Activated CD8-positive, alpha-beta T cell treated with anti-CD3 and anti-CD28 coated beads, Interleukin-2, amount 10 ng/mL, durations not matched to agents 7 days and 5 days (primary cell): ENCODE measurements around the gene CHTF8. TPM values are rescaled to one million over a fixed set of nuclear protein-coding genes. Genes with fewer than 3 reads are reported as not detected.
A peak's percentile ranks its signal among the peaks of the same experiment; 100 is the strongest.

Experiments
- ATAC-seq: fragments of 150-1000 bp; cut with Tn5 transposase; one replicate; pipeline ENCODE4 v1.10.0; 2021; ENCODE audit warnings: moderate library complexity
- CTCF ChIA-PET: fragments of 350-600 bp; sonication (Branson Sonifier 250); formaldehyde crosslinking; loops from one replicate; lab custom pipeline; 2021; ENCODE audit warnings: antibody characterized with exemption; lab: Charles Lee
- POLR2A ChIA-PET: fragments of 350-600 bp; sonication (Branson Sonifier 250); formaldehyde crosslinking; loops from one replicate; lab custom pipeline; 2021; ENCODE audit warnings: antibody characterized with exemption; lab: Charles Lee
- DNase-seq: peaks from one replicate; pipeline ENCODE4 v3.0.0-alpha.2; 2020
- H3K27ac Mint-ChIP-seq: one replicate; pipeline ENCODE4 v1.8.0; 2021; ENCODE audit warnings: mild to moderate bottlenecking, mixed read lengths
- H3K27me3 Mint-ChIP-seq: one replicate; pipeline ENCODE4 v1.8.0; 2021; ENCODE audit warnings: low read depth, mixed read lengths
- H3K36me3 Mint-ChIP-seq: one replicate; pipeline ENCODE4 v1.8.0; 2021; ENCODE audit warnings: low read depth, mixed read lengths
- H3K4me1 Mint-ChIP-seq: one replicate; pipeline ENCODE4 v1.8.0; 2021; ENCODE audit warnings: low read depth, mixed read lengths
- H3K4me3 Mint-ChIP-seq: one replicate; pipeline ENCODE4 v1.8.0; 2021; ENCODE audit warnings: mild to moderate bottlenecking, mixed read lengths
- H3K9me3 Mint-ChIP-seq: one replicate; pipeline ENCODE4 v1.8.0; 2022; ENCODE audit warnings: mixed read lengths; ENCODE audit not compliant: insufficient read depth
- total RNA-seq, 2 experiments: library from RNA; stranded (reverse); gene quantifications; one replicate each; pipeline ENCODE4 v1.2.3, GENCODE V29; 2021

Gene CHTF8
- total RNA-seq, 2 experiments from 2014 or later: 132 to 143 TPM

DNA sequence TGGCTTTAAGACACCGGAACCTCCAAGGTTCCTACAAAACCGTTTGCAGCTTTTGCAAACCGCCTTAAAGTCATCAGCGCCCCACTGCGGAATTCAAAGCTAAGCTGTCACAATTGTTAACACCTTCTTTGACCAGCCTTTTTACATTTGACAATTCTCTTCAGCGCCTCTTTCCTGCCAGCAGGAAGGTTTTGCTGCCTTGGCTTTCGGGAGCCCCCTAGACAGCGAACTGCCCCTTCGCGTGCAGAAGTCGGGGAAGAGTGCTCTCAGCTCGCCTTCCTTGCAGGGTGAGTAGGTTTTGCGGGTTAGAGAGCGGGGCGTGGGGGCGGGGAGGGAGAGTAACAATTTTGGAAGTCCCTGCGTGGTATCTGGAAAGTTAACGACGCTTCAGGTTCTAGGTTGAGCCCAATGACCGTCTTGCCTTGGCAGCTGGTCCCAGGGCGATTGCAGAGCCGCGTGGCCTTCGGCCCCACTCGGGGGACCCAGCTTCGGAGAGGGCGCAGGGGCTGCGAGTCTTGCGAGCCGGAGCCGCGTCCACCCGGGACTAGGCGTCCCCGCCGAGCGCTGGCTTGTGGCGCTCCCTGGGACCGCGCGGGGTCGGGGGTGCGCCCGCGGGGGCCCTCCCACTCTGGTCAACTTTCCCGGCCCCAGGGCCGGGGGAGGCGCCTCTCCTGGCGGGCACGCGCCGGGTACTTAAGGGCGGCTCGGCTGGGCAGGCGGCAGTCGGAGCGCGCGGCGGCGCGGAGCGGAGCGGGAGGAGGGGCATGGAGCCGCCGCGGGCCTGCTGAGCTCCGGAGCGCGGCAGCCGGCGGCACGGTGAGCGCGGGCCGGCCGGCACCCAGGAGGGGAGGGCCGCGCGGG, 26.7 kb downstream of the CHTF8 start, which contains the start of gene HAS3:
Gene HAS3 (plus strand): TSS at position 153 of the 861 bp plus-strand sequence. CDS start 3,743 bp downstream, outside the sequence.
- no peaks in the 10 kb centered on the region for H3K9me3 Mint-ChIP-seq
- DNase-seq (peak; percentile 51), ATAC-seq (peak; percentile 81)
- no peak within 1 kb of the TSS for H3K27ac Mint-ChIP-seq
- ChIA-PET CTCF (interaction anchor here (0.7 to 2.1 kb wide), 9 partner anchors 12 to 515 kb away, joined by 3 to 10 read pairs (median 6); partner anchors contain the start of genes CHTF8 and UTP4), POLR2A (interaction anchor here (1.2 kb wide), 1 partner anchor 26 kb away, joined by 5 read pairs; no protein-coding TSS in a partner anchor)
- H3K36me3 Mint-ChIP-seq: peaks cover 3% of the 10 kb centered on the region
- peaks cover 20% of the 10 kb centered on the region for H3K4me1 Mint-ChIP-seq
- peak within 1 kb of the TSS; percentile 72 for H3K4me3 Mint-ChIP-seq
- peaks cover 37% of the 10 kb centered on the region for H3K27me3 Mint-ChIP-seq

GRCh38 chr16:69100071-69100691, 32.2 kb downstream of the CHTF8 start:
- ATAC-seq (no peak), DNase-seq (no peak)
- POLR2A ChIA-PET: interaction anchor here (0.6 kb wide), 1 partner anchor 578 kb away, joined by 3 read pairs; no protein-coding TSS in a partner anchor
- Mint-ChIP-seq H3K36me3 (no peaks in the 10 kb centered on the region), H3K27me3 (peaks cover 17% of the 10 kb centered on the region), H3K4me3 (no peak overlapping the region), H3K9me3 (no peaks in the 10 kb centered on the region), H3K27ac (no peak overlapping the region), H3K4me1 (peaks cover 3% of the 10 kb centered on the region)
- CTCF ChIA-PET: no interaction called here

DNA sequence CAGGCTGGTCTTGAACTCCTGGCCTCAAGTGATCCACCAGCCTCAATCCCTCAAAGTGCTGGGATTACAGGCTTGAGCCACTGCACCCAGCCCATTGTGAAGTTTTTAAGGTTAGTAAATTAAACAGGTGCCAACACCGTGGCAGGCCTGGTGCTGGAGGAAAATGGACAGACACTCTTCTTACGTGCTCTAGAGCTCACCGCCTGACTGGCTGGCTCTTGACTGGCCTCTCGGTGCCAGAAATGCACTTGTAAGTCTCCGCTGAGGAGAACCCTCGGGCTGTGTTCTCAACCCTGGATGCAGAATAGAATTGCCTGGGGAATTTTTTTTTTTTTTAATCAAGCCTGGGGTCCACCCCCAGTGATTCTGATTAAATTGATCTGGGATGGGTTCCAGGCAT, 37.2 kb downstream of the CHTF8 start:
- Mint-ChIP-seq H3K36me3 (no peaks in the 10 kb centered on the region), H3K4me1 (no peaks in the 10 kb centered on the region), H3K9me3 (no peaks in the 10 kb centered on the region), H3K27ac (no peak overlapping the region), H3K4me3 (no peak overlapping the region), H3K27me3 (no peaks in the 10 kb centered on the region)
- ChIA-PET POLR2A (no interaction called here), CTCF (no interaction called here)
- ATAC-seq (no peak), DNase-seq (no peak)

- Mint-ChIP-seq H3K4me3 (no peak overlapping the region), H3K27ac (no peak overlapping the region), H3K9me3 (no peaks in the 10 kb centered on the region), H3K36me3 (no peaks in the 10 kb centered on the region), H3K27me3 (no peaks in the 10 kb centered on the region), H3K4me1 (no peaks in the 10 kb centered on the region)
- DNase-seq: no peak
- ChIA-PET POLR2A (no interaction called here), CTCF (no interaction called here)
- no peak for ATAC-seq
Observed at GRCh38 chr16:69094501-69094900, 37.9 kb downstream of the CHTF8 start.

- Mint-ChIP-seq H3K36me3 (no peaks in the 10 kb centered on the region), H3K4me1 (peaks cover 4% of the 10 kb centered on the region), H3K9me3 (no peaks in the 10 kb centered on the region), H3K4me3 (no peak overlapping the region), H3K27me3 (no peaks in the 10 kb centered on the region), H3K27ac (no peak overlapping the region)
- no peak for DNase-seq
- ChIA-PET CTCF (no interaction called here), POLR2A (no interaction called here)
- no peak for ATAC-seq
Observed at GRCh38 chr16:69093974-69094373, 38.4 kb downstream of the CHTF8 start.

DNA sequence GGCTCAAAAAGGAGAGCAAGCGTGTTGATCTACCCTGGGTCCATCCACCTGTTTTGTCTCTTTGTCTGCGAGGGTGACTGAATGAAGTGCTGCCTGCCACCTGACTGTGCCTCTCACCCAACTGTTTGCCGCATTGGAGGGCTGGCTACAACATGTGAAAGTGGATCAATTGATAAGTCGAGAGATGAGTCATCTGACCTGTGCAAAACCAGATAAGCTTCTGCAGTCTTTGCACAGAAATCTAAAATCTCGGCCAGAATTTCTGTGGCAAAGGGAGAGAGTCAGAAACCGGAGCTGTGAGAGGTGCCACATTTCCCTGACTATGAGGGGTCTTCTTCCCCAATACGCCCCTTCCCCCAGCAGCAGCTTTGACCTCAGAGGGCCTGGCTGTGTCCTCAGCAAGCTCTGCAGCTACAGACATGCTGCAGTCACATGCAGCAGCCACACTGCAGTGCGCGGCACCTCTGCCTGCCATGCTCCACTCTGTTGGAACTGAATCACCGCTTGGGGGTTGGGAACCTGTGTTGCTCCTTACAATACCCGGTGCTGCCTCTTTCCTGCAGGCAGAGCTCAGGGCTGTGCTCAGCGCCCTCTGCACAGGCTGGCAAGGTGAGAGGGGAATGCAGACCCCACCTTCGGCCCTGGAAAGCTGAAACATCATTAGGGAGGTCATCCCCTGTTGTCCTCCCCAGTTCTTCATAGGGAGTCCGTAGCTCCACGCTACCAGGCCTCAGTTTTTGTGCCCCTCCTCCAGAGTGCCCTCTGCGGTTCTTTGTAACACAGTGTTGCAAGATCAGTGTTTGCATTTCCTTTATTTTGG, 43.1 kb downstream of the CHTF8 start:
- H3K27ac Mint-ChIP-seq: no peak overlapping the region
- ChIA-PET POLR2A (no interaction called here), CTCF (interaction anchor here (0.8 to 1.5 kb wide), 4 partner anchors 22 to 36 kb away, joined by 3 to 4 read pairs (median 4); no protein-coding TSS in a partner anchor)
- no peaks in the 10 kb centered on the region for H3K27me3 Mint-ChIP-seq
- peak; percentile 28 for DNase-seq
- peaks cover 6% of the 10 kb centered on the region for H3K36me3 Mint-ChIP-seq
- H3K9me3 Mint-ChIP-seq: no peaks in the 10 kb centered on the region
- ATAC-seq: peak; percentile 69
- no peak overlapping the region for H3K4me3 Mint-ChIP-seq
- H3K4me1 Mint-ChIP-seq: peaks cover 16% of the 10 kb centered on the region

- Mint-ChIP-seq H3K27ac (no peak overlapping the region), H3K4me3 (no peak overlapping the region), H3K27me3 (no peaks in the 10 kb centered on the region), H3K4me1 (peaks cover 16% of the 10 kb centered on the region), H3K9me3 (no peaks in the 10 kb centered on the region), H3K36me3 (peaks cover 7% of the 10 kb centered on the region)
- DNase-seq: no peak
- ChIA-PET POLR2A (no interaction called here), CTCF (interaction anchor here (0.8 to 1.5 kb wide), 3 partner anchors 23 to 31 kb away, joined by 3 to 4 read pairs (median 3); no protein-coding TSS in a partner anchor)
- no peak for ATAC-seq
Observed at GRCh38 chr16:69088684-69089083, 43.7 kb downstream of the CHTF8 start.

DNA sequence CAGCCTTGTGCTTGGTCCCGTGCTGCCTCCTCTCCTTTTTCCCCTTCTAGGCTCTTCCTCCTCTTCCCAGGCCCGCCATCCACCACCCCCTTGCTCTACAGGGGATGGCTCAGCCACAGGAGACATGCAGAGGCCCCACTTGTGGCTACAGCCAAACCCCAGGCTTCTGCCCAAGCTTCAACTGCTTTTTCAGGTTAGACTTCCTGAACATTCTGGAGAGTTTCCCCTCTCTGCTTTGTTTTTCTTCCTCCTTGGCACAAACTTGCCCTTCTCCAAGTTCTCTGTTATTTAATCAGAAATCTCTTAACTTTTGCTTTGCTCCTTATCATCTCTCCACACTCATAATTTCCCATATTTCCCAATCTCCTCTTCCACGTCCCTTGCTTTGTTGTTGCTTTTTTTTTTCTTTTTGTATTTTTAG, 45.2 kb downstream of the CHTF8 start:
- CTCF ChIA-PET: no interaction called here
- Mint-ChIP-seq H3K27me3 (no peaks in the 10 kb centered on the region), H3K4me1 (peaks cover 16% of the 10 kb centered on the region), H3K4me3 (no peak overlapping the region), H3K36me3 (peaks cover 7% of the 10 kb centered on the region), H3K9me3 (no peaks in the 10 kb centered on the region), H3K27ac (peak overlapping the region; percentile 12)
- no peak for DNase-seq
- no peak for ATAC-seq
- POLR2A ChIA-PET: no interaction called here

GRCh38 chr16:69085032-69085695, 47.2 kb downstream of the CHTF8 start:
- DNase-seq (no peak), ATAC-seq (no peak)
- no peaks in the 10 kb centered on the region for H3K27me3 Mint-ChIP-seq
- peaks cover 16% of the 10 kb centered on the region for H3K4me1 Mint-ChIP-seq
- peaks cover 7% of the 10 kb centered on the region for H3K36me3 Mint-ChIP-seq
- no peaks in the 10 kb centered on the region for H3K9me3 Mint-ChIP-seq
- no peak overlapping the region for H3K4me3 Mint-ChIP-seq
- CTCF ChIA-PET: interaction anchor here (0.9 kb wide), 1 partner anchor 238 kb away, joined by 4 read pairs; no protein-coding TSS in a partner anchor
- no peak overlapping the region for H3K27ac Mint-ChIP-seq
- POLR2A ChIA-PET: no interaction called here

GRCh38 chr16:69084289-69084688, 48.1 kb downstream of the CHTF8 start:
- H3K36me3 Mint-ChIP-seq: peaks cover 7% of the 10 kb centered on the region
- ATAC-seq (no peak), DNase-seq (no peak)
- no peak overlapping the region for H3K4me3 Mint-ChIP-seq
- ChIA-PET CTCF (interaction anchor here (0.9 kb wide), 1 partner anchor 237 kb away, joined by 4 read pairs; no protein-coding TSS in a partner anchor), POLR2A (no interaction called here)
- H3K4me1 Mint-ChIP-seq: peaks cover 15% of the 10 kb centered on the region
- no peaks in the 10 kb centered on the region for H3K9me3 Mint-ChIP-seq
- H3K27me3 Mint-ChIP-seq: no peaks in the 10 kb centered on the region
- no peak overlapping the region for H3K27ac Mint-ChIP-seq
